ENCODE measurements around the gene TFIP11. TPM values are rescaled to one million over a fixed set of nuclear protein-coding genes. Genes with fewer than 3 reads are reported as not detected.

TFIP11 gene
- total and polyA plus RNA-seq, 10 of the 15 experiments (the other 5 are each of a cell fraction or from before 2014, with no cell fraction given) = 14.2 to 43.3 (median 31.9) TPM

DNA sequence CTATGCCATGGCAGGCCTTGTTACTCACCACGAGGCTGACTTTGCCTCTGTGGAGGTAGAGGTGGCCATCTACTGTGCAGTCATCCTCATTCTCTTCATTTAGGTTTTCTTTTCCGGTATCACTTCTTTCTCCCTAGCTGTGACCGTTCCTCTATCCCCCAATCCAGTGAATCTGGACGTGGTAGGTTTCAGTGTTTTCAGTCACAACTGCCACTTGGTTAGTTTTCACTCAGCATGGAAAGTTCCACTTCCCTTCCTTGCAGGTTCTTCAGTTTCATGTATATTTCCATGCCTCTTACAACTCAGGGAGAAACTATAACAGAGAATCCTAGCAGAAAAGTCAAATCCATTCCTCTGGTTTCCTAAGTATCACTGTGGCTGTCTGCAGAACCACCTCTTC lies 30.6 kb downstream of the TFIP11 start:
- in situ Hi-C loops (cut with MboI) (no loop called here), intact Hi-C loops (cut with micrococcal nuclease; ENCODE audit: unreplicated experiment) (loop anchor here (5.0 kb wide), 1 partner anchor 49 kb away; no protein-coding TSS in a partner anchor)
- DNase-seq (ENCODE audit: low read depth, low spot score) (no peak), FAIRE-seq (no peak), ATAC-seq (peak; percentile 14)
- Histone ChIP-seq H2AFZ (ENCODE audit: control insufficient read depth, low read depth, low read length) (no peak overlapping the region), H3K9me3 (replicated peaks; ENCODE audit: control insufficient read depth, insufficient read depth, low read length) (no peaks in the 10 kb centered on the region), H3K4me3 (peak overlapping the region; percentile 97), H3K27ac (ENCODE audit: control insufficient read depth, insufficient read depth) (peak overlapping the region; percentile 88), H3K79me2 (ENCODE audit: control insufficient read depth, insufficient read depth, low read length) (peaks cover 63% of the 10 kb centered on the region), H3K4me2 (ENCODE audit: control insufficient read depth, insufficient read depth) (peak overlapping the region; percentile 97), H3K9ac (ENCODE audit: control insufficient read depth, insufficient read depth, low read length) (peak overlapping the region; percentile 84), H3K36me3 (ENCODE audit: control insufficient read depth in 2 of 2, insufficient read depth in 2 of 2, low read length in 1 of 2) (peaks cover 0 to under 1% of the 10 kb centered on the region in 2 experiments; a peak in 2 of 4 replicates), H3K27me3 (replicated peaks in 1 of 2; ENCODE audit: control insufficient read depth in 2 of 2, insufficient read depth in 2 of 2, low read length in 1 of 2) (no peaks in the 10 kb centered on the region), H4K20me1 (ENCODE audit: control insufficient read depth, insufficient read depth) (no peaks in the 10 kb centered on the region), H3K4me1 (ENCODE audit: control insufficient read depth, insufficient read depth, low read length) (peaks cover 29% of the 10 kb centered on the region)
- 14% methylated on average over 4 of the region's 4 CpGs for WGBS (ENCODE audit: insufficient coverage, insufficient replicate concordance, low lambda C conversion rate, missing lambda C conversion rate)
- POLR2A ChIA-PET = interaction anchor here (0.8 to 3.6 kb wide), 5 partner anchors 31 to 190 kb away, joined by 3 to 18 read pairs (median 5); partner anchors contain the start of gene TFIP11
- SMC1A ChIA-PET (ENCODE audit: uncharacterized antibody, unreplicated experiment) = interaction anchor here (0.6 to 4.3 kb wide), 14 partner anchors 8 to 192 kb away, joined by 3 to 17 read pairs (median 3); no protein-coding TSS in a partner anchor
- CTCF ChIA-PET = interaction anchor here (1.2 to 7.1 kb wide), 9 partner anchors 12 to 193 kb away, joined by 3 to 47 read pairs (median 7); no protein-coding TSS in a partner anchor
- RAD21 ChIA-PET (ENCODE audit: unreplicated experiment) = interaction anchor here (0.8 to 2.4 kb wide), 8 partner anchors 20 to 191 kb away, joined by 3 to 7 read pairs (median 4); no protein-coding TSS in a partner anchor
- no TSS peak for BruUV-seq (replicated peaks)
- TF ChIP-seq, protein P1, sequence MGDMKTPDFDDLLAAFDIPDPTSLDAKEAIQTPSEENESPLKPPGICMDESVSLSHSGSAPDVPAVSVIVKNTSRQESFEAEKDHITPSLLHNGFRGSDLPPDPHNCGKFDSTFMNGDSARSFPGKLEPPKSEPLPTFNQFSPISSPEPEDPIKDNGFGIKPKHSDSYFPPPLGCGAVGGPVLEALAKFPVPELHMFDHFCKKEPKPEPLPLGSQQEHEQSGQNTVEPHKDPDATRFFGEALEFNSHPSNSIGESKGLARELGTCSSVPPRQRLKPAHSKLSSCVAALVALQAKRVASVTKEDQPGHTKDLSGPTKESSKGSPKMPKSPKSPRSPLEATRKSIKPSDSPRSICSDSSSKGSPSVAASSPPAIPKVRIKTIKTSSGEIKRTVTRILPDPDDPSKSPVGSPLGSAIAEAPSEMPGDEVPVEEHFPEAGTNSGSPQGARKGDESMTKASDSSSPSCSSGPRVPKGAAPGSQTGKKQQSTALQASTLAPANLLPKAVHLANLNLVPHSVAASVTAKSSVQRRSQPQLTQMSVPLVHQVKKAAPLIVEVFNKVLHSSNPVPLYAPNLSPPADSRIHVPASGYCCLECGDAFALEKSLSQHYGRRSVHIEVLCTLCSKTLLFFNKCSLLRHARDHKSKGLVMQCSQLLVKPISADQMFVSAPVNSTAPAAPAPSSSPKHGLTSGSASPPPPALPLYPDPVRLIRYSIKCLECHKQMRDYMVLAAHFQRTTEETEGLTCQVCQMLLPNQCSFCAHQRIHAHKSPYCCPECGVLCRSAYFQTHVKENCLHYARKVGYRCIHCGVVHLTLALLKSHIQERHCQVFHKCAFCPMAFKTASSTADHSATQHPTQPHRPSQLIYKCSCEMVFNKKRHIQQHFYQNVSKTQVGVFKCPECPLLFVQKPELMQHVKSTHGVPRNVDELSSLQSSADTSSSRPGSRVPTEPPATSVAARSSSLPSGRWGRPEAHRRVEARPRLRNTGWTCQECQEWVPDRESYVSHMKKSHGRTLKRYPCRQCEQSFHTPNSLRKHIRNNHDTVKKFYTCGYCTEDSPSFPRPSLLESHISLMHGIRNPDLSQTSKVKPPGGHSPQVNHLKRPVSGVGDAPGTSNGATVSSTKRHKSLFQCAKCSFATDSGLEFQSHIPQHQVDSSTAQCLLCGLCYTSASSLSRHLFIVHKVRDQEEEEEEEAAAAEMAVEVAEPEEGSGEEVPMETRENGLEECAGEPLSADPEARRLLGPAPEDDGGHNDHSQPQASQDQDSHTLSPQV (IDR thresholded peaks at IDR 0.05) = no peak
- TF ChIP-seq IKZF1 (conservative IDR thresholded peaks at IDR 0.05) = peak; percentile 71
- TF ChIP-seq, protein P2, sequence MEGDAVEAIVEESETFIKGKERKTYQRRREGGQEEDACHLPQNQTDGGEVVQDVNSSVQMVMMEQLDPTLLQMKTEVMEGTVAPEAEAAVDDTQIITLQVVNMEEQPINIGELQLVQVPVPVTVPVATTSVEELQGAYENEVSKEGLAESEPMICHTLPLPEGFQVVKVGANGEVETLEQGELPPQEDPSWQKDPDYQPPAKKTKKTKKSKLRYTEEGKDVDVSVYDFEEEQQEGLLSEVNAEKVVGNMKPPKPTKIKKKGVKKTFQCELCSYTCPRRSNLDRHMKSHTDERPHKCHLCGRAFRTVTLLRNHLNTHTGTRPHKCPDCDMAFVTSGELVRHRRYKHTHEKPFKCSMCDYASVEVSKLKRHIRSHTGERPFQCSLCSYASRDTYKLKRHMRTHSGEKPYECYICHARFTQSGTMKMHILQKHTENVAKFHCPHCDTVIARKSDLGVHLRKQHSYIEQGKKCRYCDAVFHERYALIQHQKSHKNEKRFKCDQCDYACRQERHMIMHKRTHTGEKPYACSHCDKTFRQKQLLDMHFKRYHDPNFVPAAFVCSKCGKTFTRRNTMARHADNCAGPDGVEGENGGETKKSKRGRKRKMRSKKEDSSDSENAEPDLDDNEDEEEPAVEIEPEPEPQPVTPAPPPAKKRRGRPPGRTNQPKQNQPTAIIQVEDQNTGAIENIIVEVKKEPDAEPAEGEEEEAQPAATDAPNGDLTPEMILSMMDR (IDR thresholded peaks at IDR 0.05 in 2 of 3, conservative IDR thresholded peaks at IDR 0.05 in 1 of 3; ENCODE audit: control insufficient read depth in 2 of 3, extremely low read depth in 1 of 3, insufficient read depth in 1 of 3, low read depth in 3 of 3, low read length in 3 of 3) = peak in 1 of 3 experiments; percentile 11; a peak in 1 of 6 replicates
- TF ChIP-seq, protein P3, sequence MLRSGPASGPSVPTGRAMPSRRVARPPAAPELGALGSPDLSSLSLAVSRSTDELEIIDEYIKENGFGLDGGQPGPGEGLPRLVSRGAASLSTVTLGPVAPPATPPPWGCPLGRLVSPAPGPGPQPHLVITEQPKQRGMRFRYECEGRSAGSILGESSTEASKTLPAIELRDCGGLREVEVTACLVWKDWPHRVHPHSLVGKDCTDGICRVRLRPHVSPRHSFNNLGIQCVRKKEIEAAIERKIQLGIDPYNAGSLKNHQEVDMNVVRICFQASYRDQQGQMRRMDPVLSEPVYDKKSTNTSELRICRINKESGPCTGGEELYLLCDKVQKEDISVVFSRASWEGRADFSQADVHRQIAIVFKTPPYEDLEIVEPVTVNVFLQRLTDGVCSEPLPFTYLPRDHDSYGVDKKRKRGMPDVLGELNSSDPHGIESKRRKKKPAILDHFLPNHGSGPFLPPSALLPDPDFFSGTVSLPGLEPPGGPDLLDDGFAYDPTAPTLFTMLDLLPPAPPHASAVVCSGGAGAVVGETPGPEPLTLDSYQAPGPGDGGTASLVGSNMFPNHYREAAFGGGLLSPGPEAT (IDR thresholded peaks at IDR 0.05; ENCODE audit: low read depth) = peak; percentile 66; the same call in 1 of the 2 replicates
- peak; percentile 81 for TF ChIP-seq SPI1 (IDR thresholded peaks at IDR 0.05; ENCODE audit: borderline replicate concordance, insufficient read depth, low read depth, low read length)
- TF ChIP-seq, protein P4, sequence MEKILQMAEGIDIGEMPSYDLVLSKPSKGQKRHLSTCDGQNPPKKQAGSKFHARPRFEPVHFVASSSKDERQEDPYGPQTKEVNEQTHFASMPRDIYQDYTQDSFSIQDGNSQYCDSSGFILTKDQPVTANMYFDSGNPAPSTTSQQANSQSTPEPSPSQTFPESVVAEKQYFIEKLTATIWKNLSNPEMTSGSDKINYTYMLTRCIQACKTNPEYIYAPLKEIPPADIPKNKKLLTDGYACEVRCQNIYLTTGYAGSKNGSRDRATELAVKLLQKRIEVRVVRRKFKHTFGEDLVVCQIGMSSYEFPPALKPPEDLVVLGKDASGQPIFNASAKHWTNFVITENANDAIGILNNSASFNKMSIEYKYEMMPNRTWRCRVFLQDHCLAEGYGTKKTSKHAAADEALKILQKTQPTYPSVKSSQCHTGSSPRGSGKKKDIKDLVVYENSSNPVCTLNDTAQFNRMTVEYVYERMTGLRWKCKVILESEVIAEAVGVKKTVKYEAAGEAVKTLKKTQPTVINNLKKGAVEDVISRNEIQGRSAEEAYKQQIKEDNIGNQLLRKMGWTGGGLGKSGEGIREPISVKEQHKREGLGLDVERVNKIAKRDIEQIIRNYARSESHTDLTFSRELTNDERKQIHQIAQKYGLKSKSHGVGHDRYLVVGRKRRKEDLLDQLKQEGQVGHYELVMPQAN (conservative IDR thresholded peaks at IDR 0.05) = no peak
- peak; percentile 66 to 82; a peak in 3 of 4 replicates for TF ChIP-seq IKZF2 (IDR thresholded peaks at IDR 0.05)
- TF ChIP-seq EP300 (IDR thresholded peaks at IDR 0.05; ENCODE audit: borderline replicate concordance in 1 of 2, control insufficient read depth in 1 of 2, low read depth in 2 of 2, low read length in 2 of 2) = peak in 1 of 2 experiments; percentile 47; a peak in 2 of 4 replicates
- TF ChIP-seq TCF7 (IDR thresholded peaks at IDR 0.05; ENCODE audit: borderline replicate concordance) = no peak
- no peak for TF ChIP-seq ZBED1 (IDR thresholded peaks at IDR 0.05; ENCODE audit: borderline replicate concordance)
- peak; percentile 38; the same call in 1 of the 2 replicates for TF ChIP-seq NFIC (IDR thresholded peaks at IDR 0.05; ENCODE audit: low read depth, low read length)
- peak; percentile 50 for TF ChIP-seq RUNX3 (IDR thresholded peaks at IDR 0.05; ENCODE audit: low read length)

Data from GM12878 (cell line).